Endodermal cell (in vitro differentiated cells): ENCODE results near the gene ANKRD23. TPM values are rescaled to one million over a fixed set of nuclear protein-coding genes. Genes with fewer than 3 reads are reported as not detected.

Experiments used
- DNase-seq: peaks from one replicate; pipeline ENCODE4 v3.0.0-alpha.2; 2017
- H3K27ac ChIP-seq: 2 replicates; pipeline ENCODE4 v1.5.1; 2013; ENCODE audit warnings: mild to moderate bottlenecking, low read depth, low read length, moderate library complexity
- H3K27me3 ChIP-seq: 2 replicates; pipeline ENCODE4 v1.6.1; 2013; ENCODE audit warnings: mild to moderate bottlenecking, low read length, moderate library complexity; ENCODE audit not compliant: insufficient read depth, control insufficient read depth, poor library complexity, severe bottlenecking
- H3K36me3 ChIP-seq: 2 replicates; pipeline ENCODE4 v1.7.0; 2013; ENCODE audit warnings: mild to moderate bottlenecking, low read length, moderate library complexity; ENCODE audit not compliant: control insufficient read depth, insufficient read depth
- H3K4me1 ChIP-seq: one replicate; pipeline ENCODE4 v1.7.0; 2013; ENCODE audit warnings: low read length; ENCODE audit not compliant: control insufficient read depth, insufficient read depth
- H3K4me3 ChIP-seq: 2 replicates; pipeline ENCODE4 v1.5.1; 2013; ENCODE audit warnings: mild to moderate bottlenecking, low read length, moderate library complexity
- H3K9ac ChIP-seq: 2 replicates; pipeline ENCODE4 v1.6.1; 2013; ENCODE audit warnings: mild to moderate bottlenecking, low read length, moderate library complexity; ENCODE audit not compliant: poor library complexity, severe bottlenecking; ENCODE audit errors: extremely low read depth
- H3K9me3 ChIP-seq: 2 replicates; pipeline ENCODE4 v1.6.1; 2013; ENCODE audit warnings: mild to moderate bottlenecking, low read length, moderate library complexity; ENCODE audit not compliant: control insufficient read depth
- H3K27ac Mint-ChIP-seq: 2 replicates; pipeline ENCODE4 v1.8.0; 2020; ENCODE audit warnings: mixed read lengths
- H3K27me3 Mint-ChIP-seq: 2 replicates; pipeline ENCODE4 v1.8.0; 2021; ENCODE audit warnings: mild to moderate bottlenecking, mixed read lengths; ENCODE audit not compliant: insufficient read depth
- H3K36me3 Mint-ChIP-seq: 2 replicates; pipeline ENCODE4 v1.8.0; 2020; ENCODE audit warnings: low read depth, mixed read lengths
- H3K4me1 Mint-ChIP-seq: 2 replicates; pipeline ENCODE4 v1.8.0; 2020; ENCODE audit warnings: mixed read lengths
- H3K4me3 Mint-ChIP-seq: 2 replicates; pipeline ENCODE4 v1.8.0; 2020; ENCODE audit warnings: mild to moderate bottlenecking, moderate library complexity, mixed read lengths
- H3K9me3 Mint-ChIP-seq: 2 replicates; pipeline ENCODE4 v1.8.0; 2020; ENCODE audit warnings: mild to moderate bottlenecking, mixed read lengths
- CTCF ChIP-seq: fragments of 200-600 bp; sonication (generic); conservative IDR thresholded peaks from 2 replicates; pipeline ENCODE4 v1.5.0; 2021; ENCODE audit warnings: antibody characterized with exemption, mild to moderate bottlenecking
- WGBS, 2 experiments: methylation state at CpG; one replicate each; pipeline versions ENCODE4 v1.1.5 to v1.1.7; 2013; ENCODE audit warnings: missing lambda C conversion rate in 2 of 2, mixed read lengths in 1 of 2; ENCODE audit not compliant: insufficient coverage in 1 of 2, insufficient read length in 1 of 2; 5-methylcytosine and 5-hydroxymethylcytosine counted together
- microRNA-seq: library from miRNA; unstranded; fragments of <30 nt; microRNA quantifications from one replicate; pipeline ENCODE4 v1.2.0, GENCODE V29; 2020; ENCODE audit warnings: borderline microRNAs expressed
- total RNA-seq, 2 donors: library from RNA; stranded (reverse); fragmentation: NEBNext Ultra II Directional in 1 of 2; extraction: Animal tissue kit (Norgen Biotek cat#: 25700) in 1 of 2; gene quantifications; 2 replicates in 1 of 2; 3 replicates in 1 of 2; pipeline ENCODE4 v1.2.1, GENCODE V29; 2021

Gene ANKRD23
- total RNA-seq, 2 donors from 2014 or later = 2.6 to 3.6 TPM

- H3K36me3 ChIP-seq = no peaks in the 10 kb centered on the region
- 86 to 91% methylated on average over 10 to 17 of the region's 17 CpGs for WGBS, 2 experiments
- no peaks in the 10 kb centered on the region for H3K9me3 ChIP-seq
- no peak for TF ChIP-seq CTCF
- Mint-ChIP-seq H3K4me1 (peaks cover 6% of the 10 kb centered on the region), H3K9me3 (no peaks in the 10 kb centered on the region), H3K27ac (peak overlapping the region; percentile 64), H3K36me3 (peaks cover 3% of the 10 kb centered on the region), H3K27me3 (no peaks in the 10 kb centered on the region), H3K4me3 (no peak overlapping the region)
- H3K4me1 ChIP-seq = no peaks in the 10 kb centered on the region
- no peak for DNase-seq
- H3K4me3 ChIP-seq = no peak overlapping the region
- no peak overlapping the region for H3K9ac ChIP-seq
- no peaks in the 10 kb centered on the region for H3K27me3 ChIP-seq
- H3K27ac ChIP-seq = peak overlapping the region; percentile 36
Measured at GRCh38 chr2:96788442-96789244, 55.2 kb downstream of the ANKRD23 start.

Small RNAs within 50 kb of the gene (microRNA-seq; reads per million reads assigned to microRNA genes)
- 0.89 reads per million for gene MIR3127

Other genes with a start within 250 kb of the ANKRD23 start
- 10 to 100 TPM; 34.8 to 42.3 TPM for gene KANSL3, start 205.7 kb downstream of the ANKRD23 start, total RNA-seq
- gene FER1L5, start 201.3 kb downstream of the ANKRD23 start, total RNA-seq = 1 to 10 TPM in 1 of 2 donors, under 1 TPM in 1; 0.35 to 1.7 TPM
- gene LMAN2L, start 104.0 kb downstream of the ANKRD23 start, total RNA-seq = 10 to 100 TPM; 24.4 to 30.4 TPM
- gene CNNM4, start 83.1 kb downstream of the ANKRD23 start, total RNA-seq = 10 to 100 TPM; 22.3 to 27.5 TPM
- 10 to 100 TPM; 33.1 to 34.8 TPM for gene CNNM3, start 27.8 kb downstream of the ANKRD23 start, total RNA-seq
- gene ANKRD39, start 14.0 kb upstream of the ANKRD23 start, total RNA-seq = 10 to 100 TPM; 14.6 to 16.7 TPM
- gene SEMA4C, start 26.1 kb upstream of the ANKRD23 start, total RNA-seq = 10 to 100 TPM; 82.5 to 92.1 TPM
- gene FAM178B, start 142.6 kb upstream of the ANKRD23 start, total RNA-seq = under 1 TPM in 1 of 2 donors, not detected in 1; 0.55 TPM